HG03432 (cell line): ENCODE data around the gene CCDC91.

Experiments
- ATAC-seq: cut with Tn5 transposase; IDR thresholded peaks from one replicate; pipeline ENCODE4 v1.9.1; 2021; ENCODE audit warnings: mild to moderate bottlenecking, moderate library complexity; ENCODE audit not compliant: unreplicated experiment

CCDC91 gene

GRCh38 chr12:28513983-28514382 lies 323.7 kb downstream of the CCDC91 start:
- no peak for ATAC-seq

GRCh38 chr12:28517101-28517500 lies 326.8 kb downstream of the CCDC91 start:
- ATAC-seq, result no peak

DNA sequence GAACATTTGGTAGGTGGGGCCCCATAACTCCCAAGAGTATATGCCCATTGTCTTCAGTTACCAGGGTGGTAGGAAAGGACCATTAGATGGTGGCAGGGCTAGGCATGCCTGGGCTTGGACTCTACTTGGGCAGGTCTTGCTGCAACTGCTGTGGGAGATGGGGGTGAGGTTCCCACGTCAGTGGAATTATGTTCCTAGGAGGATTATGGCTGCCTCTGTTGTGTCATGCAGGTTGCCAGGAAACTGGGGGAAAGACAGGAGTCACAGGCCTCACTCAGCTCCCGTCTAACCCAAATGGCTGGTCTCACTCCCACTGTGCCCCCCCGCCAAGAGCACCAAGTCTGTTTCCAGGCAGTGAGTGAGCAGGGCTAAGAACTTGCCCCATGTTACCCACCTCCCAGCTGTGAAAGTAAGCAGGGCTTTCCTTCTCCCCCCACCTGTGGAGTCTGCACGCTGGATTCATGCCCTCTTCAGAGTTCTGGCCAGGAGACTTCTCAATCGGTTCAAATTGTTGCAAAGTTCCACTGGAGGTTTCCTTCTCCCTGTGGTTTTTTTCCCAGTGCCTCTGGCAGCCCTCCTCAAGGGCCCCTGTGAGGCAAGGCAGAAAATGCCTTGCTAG lies 337.5 kb downstream of the CCDC91 start:
- no peak for ATAC-seq

DNA sequence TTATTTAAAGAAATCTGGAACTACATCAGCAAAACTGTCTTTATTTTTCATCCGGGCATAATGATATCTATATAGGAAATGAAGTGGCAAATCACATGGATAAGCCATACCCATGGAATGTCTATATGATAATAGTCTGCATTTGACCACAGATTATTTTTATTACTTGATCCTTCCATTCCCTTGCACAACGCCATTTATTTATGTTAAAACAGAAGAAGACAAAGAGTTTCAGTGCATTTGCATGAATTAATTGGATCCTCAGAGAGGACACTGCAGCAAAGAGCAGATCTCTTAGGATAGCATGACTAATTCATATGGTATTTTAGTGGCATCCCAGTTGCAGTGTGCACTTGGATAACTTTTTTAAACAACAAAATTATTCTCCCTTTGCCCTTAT lies 345.0 kb downstream of the CCDC91 start:
- ATAC-seq, result no peak

GRCh38 chr12:28536088-28536487 lies 345.8 kb downstream of the CCDC91 start:
- ATAC-seq, result no peak

DNA sequence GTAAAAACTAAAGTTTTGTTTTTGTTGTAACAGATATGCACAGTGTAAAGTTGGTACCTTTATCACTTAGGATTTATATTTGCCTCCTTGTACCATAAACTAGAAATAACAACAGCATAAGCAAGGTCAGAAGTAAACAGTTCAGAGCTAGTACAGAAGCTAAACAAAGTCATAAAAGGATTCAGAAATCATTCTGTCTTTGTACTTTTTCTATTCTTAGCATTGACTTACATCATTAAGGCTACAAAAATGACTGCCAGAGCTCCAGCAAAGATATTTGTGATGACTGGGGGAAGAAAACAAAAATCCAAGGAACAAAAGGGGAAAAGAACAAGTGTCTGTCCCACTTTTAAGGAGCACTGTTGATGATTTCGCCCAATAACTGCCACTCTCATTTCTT lies 347.2 kb downstream of the CCDC91 start:
- ATAC-seq, result no peak

DNA sequence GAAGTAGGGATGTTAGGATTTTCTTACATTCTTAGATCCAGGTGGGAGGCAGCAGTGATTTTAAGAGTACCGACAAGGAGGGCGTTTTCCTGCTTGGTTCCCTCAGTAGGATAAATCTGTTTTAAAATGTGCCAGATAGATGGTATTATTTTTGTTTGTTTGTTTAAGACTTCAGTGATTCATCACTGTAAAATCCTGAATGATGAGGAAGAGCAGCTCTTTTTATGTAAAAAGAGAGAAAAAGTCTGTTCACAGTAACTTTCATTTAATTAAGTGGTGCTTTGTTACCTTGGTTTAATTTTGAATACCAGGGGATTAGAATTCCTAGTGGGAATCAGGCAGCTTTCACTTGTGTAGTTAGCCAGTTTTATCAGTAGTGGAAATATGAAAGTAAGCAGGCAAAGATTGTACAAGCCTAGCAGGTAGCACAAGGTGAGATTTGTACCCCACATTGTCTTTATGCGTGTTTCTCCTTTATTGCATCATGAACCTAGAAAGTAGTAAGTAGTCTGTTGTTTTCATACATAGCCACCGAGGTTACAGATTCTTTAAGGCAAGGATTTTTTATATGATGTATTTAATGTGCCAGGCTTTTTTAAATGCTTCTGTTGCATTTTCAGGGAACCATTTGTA lies 349.6 kb downstream of the CCDC91 start:
- no peak for ATAC-seq

DNA sequence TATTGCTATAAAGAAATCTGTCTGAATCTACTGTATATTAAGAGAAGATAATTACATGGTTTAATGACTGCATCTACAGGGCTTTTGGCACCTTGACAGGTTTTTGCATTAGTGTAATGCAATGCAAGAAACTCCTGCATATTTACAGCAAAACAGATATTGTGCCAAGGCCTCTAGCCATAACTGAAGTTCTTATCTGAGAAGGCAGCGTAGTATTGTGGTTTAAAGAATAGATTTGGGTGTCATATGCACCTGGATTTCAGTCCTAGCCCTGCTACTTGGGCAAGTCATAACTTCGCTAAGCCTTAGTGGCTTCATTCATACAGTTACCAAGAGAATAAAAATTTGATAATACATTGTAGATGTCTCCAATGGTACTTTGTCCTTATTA lies 350.1 kb downstream of the CCDC91 start:
- no peak for ATAC-seq

GRCh38 chr12:28543021-28543890 lies 353.0 kb downstream of the CCDC91 start:
- no peak for ATAC-seq

DNA sequence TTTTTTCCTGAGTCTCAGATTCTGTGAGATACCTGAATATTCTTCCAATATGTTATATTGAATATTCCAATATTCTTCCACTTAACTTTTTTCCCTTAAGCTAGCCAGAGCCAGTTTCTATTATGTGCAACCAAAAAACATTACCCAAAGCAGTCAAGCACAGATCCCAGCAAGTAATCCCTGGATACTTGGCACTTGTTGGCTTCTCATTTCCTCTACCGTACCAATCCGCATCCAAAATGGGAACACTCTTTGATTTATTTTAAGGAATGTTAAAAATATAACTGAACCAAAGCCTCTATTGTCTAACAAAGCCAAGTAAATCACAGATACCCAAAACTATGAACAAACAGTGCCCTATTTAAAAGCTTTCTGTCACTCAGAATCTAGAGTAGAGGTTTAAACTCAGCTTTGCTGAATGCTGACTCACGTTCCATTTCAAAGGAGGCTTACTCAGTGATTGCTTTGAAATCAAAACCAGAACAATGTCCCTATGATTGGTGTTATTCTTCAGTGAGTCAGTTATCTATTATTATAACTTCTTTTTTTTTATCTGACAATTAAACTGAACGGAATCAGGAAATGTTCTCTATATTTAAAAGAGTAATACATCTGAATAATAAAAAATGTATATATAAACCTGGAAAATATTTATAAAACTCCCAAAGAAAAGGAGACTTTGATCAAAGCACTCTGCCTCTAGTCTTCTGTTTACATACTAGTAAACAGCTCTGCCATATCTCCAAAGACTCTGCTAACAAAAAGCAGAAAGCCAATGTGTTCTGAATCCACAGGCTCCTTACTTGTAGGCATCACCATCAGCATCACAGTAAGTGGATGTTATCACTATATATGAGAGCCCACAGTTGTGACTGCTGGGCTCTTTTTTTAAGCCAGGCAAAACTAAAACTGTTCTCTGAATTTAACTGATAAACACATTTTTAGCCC lies 360.8 kb downstream of the CCDC91 start:
- ATAC-seq, result no peak

- ATAC-seq, result no peak
These were observed 362.2 kb downstream of the CCDC91 start for GRCh38 chr12:28552251-28552970.

- no peak for ATAC-seq
These were observed 365.5 kb downstream of the CCDC91 start for GRCh38 chr12:28555748-28556147.

GRCh38 chr12:28558250-28558649 lies 368.0 kb downstream of the CCDC91 start:
- no peak for ATAC-seq

DNA sequence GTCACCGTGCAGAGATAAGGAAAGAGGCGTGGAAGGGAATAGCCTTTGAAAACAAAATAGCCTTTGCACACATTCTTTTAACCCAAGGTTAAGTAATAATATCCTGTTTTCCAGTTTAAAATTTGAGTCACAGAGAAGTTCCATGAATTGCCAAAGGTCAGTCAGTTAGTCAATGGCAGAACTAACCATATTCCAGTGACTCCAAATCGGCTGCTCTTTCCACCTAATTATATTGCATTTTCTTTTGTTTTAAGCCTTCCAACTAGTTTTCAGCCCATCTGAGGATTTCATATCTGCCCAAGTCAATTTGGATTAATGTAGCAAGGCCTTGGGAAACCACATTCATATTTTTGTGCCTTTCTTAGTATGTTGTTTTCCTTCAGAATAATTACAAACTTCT lies 373.0 kb downstream of the CCDC91 start:
- ATAC-seq, result no peak

- ATAC-seq, result no peak
These were observed 373.7 kb downstream of the CCDC91 start for GRCh38 chr12:28563936-28564335.

DNA sequence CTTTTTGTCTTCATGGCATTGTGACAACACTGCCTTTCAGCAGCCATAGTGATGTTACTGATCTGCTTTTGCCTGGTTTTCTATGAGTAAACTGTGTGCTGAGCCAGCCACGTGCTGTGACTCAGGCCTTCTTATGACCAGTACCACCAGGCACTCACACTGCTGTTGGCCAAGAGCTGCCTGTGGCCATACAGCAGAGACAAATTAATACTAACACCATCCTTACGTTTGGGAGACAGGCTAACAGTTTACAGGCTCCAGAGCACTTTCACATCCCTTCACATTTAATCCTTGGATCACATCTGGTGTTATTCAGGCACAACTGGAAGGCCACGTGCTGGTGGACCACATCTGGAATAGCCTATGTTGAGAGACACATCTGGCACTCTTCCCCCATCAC lies 377.9 kb downstream of the CCDC91 start:
- ATAC-seq, result no peak

- ATAC-seq, result no peak
These were observed 378.4 kb downstream of the CCDC91 start for GRCh38 chr12:28568704-28569103.

- ATAC-seq, result no peak
These were observed 379.6 kb downstream of the CCDC91 start for GRCh38 chr12:28569698-28570411.

DNA sequence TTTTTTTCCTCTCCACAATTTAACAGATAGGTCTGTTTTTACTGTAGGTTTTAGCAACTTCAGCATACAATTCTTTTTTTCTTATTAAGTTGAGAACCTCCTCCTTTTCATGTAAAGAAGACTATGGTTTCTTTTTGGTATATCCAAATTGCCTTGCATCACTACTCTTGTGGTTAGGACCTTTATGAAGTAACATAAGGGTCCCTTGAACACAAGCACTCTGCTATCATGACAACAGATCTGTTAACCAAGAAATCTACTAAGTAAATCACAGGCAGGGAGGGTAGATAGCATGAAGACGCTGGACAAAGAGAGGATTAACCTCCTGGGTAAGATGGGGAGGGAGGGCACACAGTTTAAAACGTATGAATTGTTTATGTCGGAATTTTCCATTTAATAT lies 380.6 kb downstream of the CCDC91 start:
- ATAC-seq, result no peak
